Ishikawa (cell line): ENCODE measurements around the gene DHDH.

ENCODE experiments used
- CREB1 ChIP-seq: IDR thresholded peaks from 2 replicates; pipeline ENCODE4 v1.6.1; 2012; ENCODE audit warnings: low read depth
- EGR1 ChIP-seq: IDR thresholded peaks from 2 replicates; pipeline ENCODE4 v1.6.1; 2012
- EP300 ChIP-seq: IDR thresholded peaks from 2 replicates; pipeline ENCODE4 v1.6.1; 2012; ENCODE audit warnings: borderline replicate concordance
- FOXM1 ChIP-seq: IDR thresholded peaks from 2 replicates; pipeline ENCODE4 v1.6.1; 2012; ENCODE audit warnings: low read depth, borderline replicate concordance
- NFIC ChIP-seq: IDR thresholded peaks from 2 replicates; pipeline ENCODE4 v1.6.1; 2012
- RAD21 ChIP-seq: IDR thresholded peaks from 2 replicates; pipeline ENCODE4 v1.6.1; 2012; ENCODE audit warnings: low read depth
- TAF1 ChIP-seq: IDR thresholded peaks from 2 replicates; pipeline ENCODE4 v1.6.1; 2012; ENCODE audit warnings: low read depth, mild to moderate bottlenecking
- TCF12 ChIP-seq: IDR thresholded peaks from 2 replicates; pipeline ENCODE4 v1.6.1; 2012; ENCODE audit warnings: low read depth
- YY1 ChIP-seq: IDR thresholded peaks from 2 replicates; pipeline ENCODE4 v1.6.1; 2012; ENCODE audit warnings: low read depth
- ZBTB7A ChIP-seq: IDR thresholded peaks from 2 replicates; pipeline ENCODE4 v1.6.1; 2012; ENCODE audit warnings: low read depth
- TF ChIP-seq, protein P1 (sequence below): IDR thresholded peaks from 2 replicates; pipeline ENCODE4 v1.6.1; 2012
- TF ChIP-seq, protein P2 (sequence below): IDR thresholded peaks from 2 replicates; pipeline ENCODE4 v1.6.1; 2012

DNA sequence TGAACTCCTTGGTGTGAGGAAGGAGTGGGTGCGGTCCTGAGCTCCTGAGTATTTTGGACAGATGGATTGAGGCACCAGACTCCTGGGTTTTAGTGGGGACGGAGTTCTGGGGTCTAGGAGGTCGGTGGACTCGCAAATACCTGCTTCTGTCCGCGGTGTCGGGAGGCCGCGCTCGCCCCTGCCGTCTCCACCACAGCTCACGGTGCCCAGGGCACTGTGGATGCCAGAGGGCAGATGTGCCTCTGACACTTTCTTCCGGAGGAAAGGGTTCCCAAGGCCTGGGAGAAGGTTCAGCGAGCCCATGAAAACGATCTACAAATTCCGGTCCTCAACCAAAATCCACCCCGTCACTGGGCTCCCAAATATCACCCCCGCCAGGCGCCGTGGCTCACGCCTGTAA, 38.3 kb upstream of the DHDH start:
- TF ChIP-seq, protein P1, sequence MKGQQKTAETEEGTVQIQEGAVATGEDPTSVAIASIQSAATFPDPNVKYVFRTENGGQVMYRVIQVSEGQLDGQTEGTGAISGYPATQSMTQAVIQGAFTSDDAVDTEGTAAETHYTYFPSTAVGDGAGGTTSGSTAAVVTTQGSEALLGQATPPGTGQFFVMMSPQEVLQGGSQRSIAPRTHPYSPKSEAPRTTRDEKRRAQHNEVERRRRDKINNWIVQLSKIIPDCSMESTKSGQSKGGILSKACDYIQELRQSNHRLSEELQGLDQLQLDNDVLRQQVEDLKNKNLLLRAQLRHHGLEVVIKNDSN = no peak
- TF ChIP-seq EP300 = no peak
- TF ChIP-seq, protein P2, sequence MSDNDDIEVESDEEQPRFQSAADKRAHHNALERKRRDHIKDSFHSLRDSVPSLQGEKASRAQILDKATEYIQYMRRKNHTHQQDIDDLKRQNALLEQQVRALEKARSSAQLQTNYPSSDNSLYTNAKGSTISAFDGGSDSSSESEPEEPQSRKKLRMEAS = no peak
- TF ChIP-seq NFIC = no peak
- no peak for TF ChIP-seq ZBTB7A
- no peak for TF ChIP-seq FOXM1
- TF ChIP-seq TAF1 = no peak
- no peak for TF ChIP-seq YY1
- no peak for TF ChIP-seq CREB1
- TF ChIP-seq TCF12 = no peak
- no peak for TF ChIP-seq RAD21
- TF ChIP-seq EGR1 = no peak
